ENCODE data around the gene CCR6. TPM values are rescaled to one million over a fixed set of nuclear protein-coding genes. Genes with fewer than 3 reads are reported as not detected.
A peak's percentile ranks its signal among the peaks of the same experiment; 100 is the strongest.

Gene CCR6
- total and polyA plus RNA-seq, 2 of the 13 experiments (the other 11 are each of a cell fraction or from before 2014, with no cell fraction given), result 4.5 to 8.7 TPM

- no peak for TF ChIP-seq ZNF362 (CRISPR knock-in tag; IDR thresholded peaks at IDR 0.05; ENCODE audit: borderline replicate concordance)
- peak; percentile 48 for TF ChIP-seq ASH2L (IDR thresholded peaks at IDR 0.05; ENCODE audit: insufficient read length, low read depth, low read length)
- TF ChIP-seq, protein P1, sequence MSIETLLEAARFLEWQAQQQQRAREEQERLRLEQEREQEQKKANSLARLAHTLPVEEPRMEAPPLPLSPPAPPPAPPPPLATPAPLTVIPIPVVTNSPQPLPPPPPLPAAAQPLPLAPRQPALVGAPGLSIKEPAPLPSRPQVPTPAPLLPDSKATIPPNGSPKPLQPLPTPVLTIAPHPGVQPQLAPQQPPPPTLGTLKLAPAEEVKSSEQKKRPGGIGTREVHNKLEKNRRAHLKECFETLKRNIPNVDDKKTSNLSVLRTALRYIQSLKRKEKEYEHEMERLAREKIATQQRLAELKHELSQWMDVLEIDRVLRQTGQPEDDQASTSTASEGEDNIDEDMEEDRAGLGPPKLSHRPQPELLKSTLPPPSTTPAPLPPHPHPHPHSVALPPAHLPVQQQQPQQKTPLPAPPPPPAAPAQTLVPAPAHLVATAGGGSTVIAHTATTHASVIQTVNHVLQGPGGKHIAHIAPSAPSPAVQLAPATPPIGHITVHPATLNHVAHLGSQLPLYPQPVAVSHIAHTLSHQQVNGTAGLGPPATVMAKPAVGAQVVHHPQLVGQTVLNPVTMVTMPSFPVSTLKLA (IDR thresholded peaks at IDR 0.05), result no peak
- no peak for TF ChIP-seq HNRNPUL1 (IDR thresholded peaks at IDR 0.05; ENCODE audit: low read depth, low read length)
- no peak for TF ChIP-seq E2F5 (CRISPR knock-in tag; conservative IDR thresholded peaks at IDR 0.05)
- TF ChIP-seq ZNF550 (CRISPR knock-in tag; IDR thresholded peaks at IDR 0.05; ENCODE audit: borderline replicate concordance), result 0 out of 2 replicates have a peak, but pooled peaks have one; percentile 65
- TF ChIP-seq, protein P2, sequence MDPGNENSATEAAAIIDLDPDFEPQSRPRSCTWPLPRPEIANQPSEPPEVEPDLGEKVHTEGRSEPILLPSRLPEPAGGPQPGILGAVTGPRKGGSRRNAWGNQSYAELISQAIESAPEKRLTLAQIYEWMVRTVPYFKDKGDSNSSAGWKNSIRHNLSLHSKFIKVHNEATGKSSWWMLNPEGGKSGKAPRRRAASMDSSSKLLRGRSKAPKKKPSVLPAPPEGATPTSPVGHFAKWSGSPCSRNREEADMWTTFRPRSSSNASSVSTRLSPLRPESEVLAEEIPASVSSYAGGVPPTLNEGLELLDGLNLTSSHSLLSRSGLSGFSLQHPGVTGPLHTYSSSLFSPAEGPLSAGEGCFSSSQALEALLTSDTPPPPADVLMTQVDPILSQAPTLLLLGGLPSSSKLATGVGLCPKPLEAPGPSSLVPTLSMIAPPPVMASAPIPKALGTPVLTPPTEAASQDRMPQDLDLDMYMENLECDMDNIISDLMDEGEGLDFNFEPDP (CRISPR knock-in tag; conservative IDR thresholded peaks at IDR 0.05), result no peak
- TF ChIP-seq HHEX (CRISPR knock-in tag; IDR thresholded peaks at IDR 0.05), result no peak
- no peak for TF ChIP-seq DMTF1 (CRISPR knock-in tag; IDR thresholded peaks at IDR 0.05)
- TF ChIP-seq, protein P3, sequence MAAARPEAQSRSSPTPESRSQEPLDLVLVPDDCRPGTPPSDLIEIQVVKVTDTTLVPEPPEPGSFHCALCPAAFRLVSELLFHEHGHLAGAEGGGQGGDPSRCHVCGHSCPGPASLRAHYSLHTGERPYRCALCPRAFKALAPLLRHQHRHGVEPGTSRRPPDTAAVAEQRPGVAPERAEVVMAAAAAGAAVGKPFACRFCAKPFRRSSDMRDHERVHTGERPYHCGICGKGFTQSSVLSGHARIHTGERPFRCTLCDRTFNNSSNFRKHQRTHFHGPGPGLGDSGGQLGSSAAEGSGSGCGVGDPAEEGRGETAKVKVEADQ (CRISPR knock-in tag; IDR thresholded peaks at IDR 0.05; ENCODE audit: borderline replicate concordance), result 0 out of 2 replicates have a peak, but pooled peaks have one; percentile 16
These were observed 17.9 kb downstream of the CCR6 start (continued) for GRCh38 chr6:167140589-167141474.

All from HepG2 (cell line).